Brain pericyte (primary cell): ENCODE measurements around the gene CWC15.
"Not testable (repeated sequence)": the region's sequence is repeated elsewhere in the genome, so short reads cannot be mapped to it uniquely, and the experiment has no call there.

Experiments used
- DNase-seq: peaks from one replicate; pipeline ENCODE4 v3.0.0-alpha.2; 2012; ENCODE audit warnings: low read depth, low spot score

The CWC15 gene

DNA sequence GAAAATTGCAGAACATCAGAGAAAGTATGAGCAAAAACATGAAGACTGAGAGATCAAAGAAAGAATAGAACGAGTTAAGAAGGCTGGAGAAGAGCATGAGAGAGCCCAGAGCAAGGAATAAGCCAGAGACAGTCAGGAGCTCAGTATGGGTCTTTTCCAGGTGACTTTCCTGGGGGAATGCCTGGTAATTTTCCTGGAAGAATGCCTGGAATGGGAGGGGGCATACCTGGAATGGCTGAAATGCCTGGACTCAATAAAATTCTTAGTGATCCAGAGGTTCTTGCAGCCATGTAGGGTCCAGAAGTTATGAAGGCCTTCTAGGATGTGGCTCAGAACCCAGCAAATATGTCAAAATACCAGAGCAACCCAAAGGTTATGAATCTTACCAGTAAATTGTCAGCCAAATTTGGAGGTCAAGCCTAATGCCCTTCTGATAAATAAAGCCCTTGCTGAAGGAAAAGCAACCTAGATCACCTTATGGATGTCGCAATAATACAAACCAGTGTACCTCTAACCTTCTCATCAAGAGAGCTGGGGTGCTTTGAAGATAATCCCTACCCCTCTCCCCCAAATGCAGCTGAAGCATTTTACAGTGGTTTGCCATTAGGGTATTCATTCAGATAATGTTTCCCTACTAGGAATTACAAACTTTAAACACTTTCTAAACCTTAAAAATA is 59.5 kb downstream of the CWC15 start:
- DNase-seq = not testable (repeated sequence)

DNA sequence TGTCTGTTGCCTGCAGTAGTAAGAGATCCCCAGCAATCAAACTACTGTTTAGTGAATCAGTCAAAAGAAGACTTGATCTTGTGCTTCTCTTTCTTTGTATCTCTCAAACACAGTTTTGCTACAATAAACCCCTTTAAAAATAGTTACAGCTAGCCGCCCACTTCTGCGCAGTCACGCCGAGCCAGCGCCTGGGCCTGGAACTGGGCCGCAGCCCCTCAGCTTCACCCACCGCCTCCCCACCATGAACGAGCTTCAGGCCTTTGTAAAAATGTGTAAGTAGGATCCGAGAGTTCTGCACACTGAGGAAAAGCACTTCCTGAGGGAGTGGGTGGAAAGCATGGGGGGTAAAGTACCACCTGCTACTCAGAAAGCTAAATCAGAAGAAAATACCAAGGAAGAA is 60.5 kb downstream of the CWC15 start:
- no peak for DNase-seq
